ENCODE results near the gene SURF2. TPM values are rescaled to one million over a fixed set of nuclear protein-coding genes. Genes with fewer than 3 reads are reported as not detected.
"Not testable (repeated sequence)": the region's sequence is repeated elsewhere in the genome, so short reads cannot be mapped to it uniquely, and the experiment has no call there.

Gene SURF2
- total RNA-seq, 1 donor from 2014 or later: 17.3 TPM

DNA sequence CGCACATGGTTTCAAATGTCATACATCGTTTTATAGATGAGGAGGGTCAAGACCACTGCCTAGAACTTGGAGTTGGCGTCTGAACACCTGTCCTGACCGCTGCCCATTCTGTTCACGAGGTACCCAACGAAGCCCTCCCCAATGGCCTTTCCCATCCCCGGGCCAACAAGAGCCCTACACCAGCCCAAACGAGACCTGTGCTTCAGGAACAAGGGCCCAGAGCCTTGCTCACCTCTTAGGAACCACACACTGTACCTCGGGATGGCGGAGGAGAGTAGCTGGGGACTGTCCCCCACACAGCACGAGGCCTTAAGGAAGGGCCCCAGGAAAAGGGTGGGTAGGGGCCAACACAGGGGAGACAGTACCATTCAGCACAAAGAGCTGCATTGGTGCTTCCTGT, 23.3 kb upstream of the SURF2 start:
- TF ChIP-seq, protein P1, sequence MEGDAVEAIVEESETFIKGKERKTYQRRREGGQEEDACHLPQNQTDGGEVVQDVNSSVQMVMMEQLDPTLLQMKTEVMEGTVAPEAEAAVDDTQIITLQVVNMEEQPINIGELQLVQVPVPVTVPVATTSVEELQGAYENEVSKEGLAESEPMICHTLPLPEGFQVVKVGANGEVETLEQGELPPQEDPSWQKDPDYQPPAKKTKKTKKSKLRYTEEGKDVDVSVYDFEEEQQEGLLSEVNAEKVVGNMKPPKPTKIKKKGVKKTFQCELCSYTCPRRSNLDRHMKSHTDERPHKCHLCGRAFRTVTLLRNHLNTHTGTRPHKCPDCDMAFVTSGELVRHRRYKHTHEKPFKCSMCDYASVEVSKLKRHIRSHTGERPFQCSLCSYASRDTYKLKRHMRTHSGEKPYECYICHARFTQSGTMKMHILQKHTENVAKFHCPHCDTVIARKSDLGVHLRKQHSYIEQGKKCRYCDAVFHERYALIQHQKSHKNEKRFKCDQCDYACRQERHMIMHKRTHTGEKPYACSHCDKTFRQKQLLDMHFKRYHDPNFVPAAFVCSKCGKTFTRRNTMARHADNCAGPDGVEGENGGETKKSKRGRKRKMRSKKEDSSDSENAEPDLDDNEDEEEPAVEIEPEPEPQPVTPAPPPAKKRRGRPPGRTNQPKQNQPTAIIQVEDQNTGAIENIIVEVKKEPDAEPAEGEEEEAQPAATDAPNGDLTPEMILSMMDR (IDR thresholded peaks at IDR 0.05): no peak
- ATAC-seq (ENCODE audit: low read depth) (no peak), DNase-seq (no peak)
- CTCF ChIA-PET: no interaction called here
- peaks cover 62% of the 10 kb centered on the region for H3K36me3 Mint-ChIP-seq (ENCODE audit: low read depth)
- no peak overlapping the region for H3K27ac Mint-ChIP-seq
- H3K9me3 Mint-ChIP-seq: no peaks in the 10 kb centered on the region
- intact Hi-C loops (cut with micrococcal nuclease): loop anchor here (10.0 kb wide), 1 partner anchor 732 kb away; the partner anchor contains the start of gene BRD3
- peaks cover 36% of the 10 kb centered on the region for H3K4me1 Mint-ChIP-seq
- POLR2A ChIA-PET: interaction anchor here (0.6 to 4.6 kb wide), 2 partner anchors 15 to 32 kb away, joined by 3 to 32 read pairs; partner anchors contain the start of genes MED22 and RPL7A
- no peak overlapping the region for H3K4me3 Mint-ChIP-seq
- H3K27me3 Mint-ChIP-seq: no peaks in the 10 kb centered on the region

DNA sequence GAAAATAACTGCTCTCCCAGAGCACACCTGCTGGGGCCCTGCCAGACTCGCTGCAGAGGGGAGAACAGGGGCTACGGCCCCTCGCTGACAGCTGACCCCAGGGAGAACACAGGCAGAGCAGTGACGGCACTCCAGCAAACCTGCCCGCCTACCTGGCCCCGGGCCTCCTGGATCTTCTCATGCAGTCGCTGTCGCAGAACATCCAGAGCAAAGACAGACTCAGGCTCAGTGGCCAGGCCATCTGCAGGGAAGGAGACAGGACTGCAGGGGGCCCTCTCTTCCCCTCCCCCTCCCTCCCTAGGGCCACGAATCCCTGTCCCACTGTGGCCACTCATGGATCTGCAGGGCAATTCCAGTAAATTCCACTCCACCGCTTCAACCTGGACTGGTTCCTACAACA, 22.8 kb upstream of the SURF2 start:
- ATAC-seq (ENCODE audit: low read depth) (no peak), DNase-seq (peak; percentile 10)
- H3K36me3 Mint-ChIP-seq (ENCODE audit: low read depth): peaks cover 59% of the 10 kb centered on the region
- no peaks in the 10 kb centered on the region for H3K9me3 Mint-ChIP-seq
- no peak overlapping the region for H3K27ac Mint-ChIP-seq
- ChIA-PET POLR2A (interaction anchor here (0.6 to 4.6 kb wide), 2 partner anchors 14 to 31 kb away, joined by 3 to 32 read pairs; partner anchors contain the start of genes MED22 and RPL7A), CTCF (no interaction called here)
- H3K27me3 Mint-ChIP-seq: no peaks in the 10 kb centered on the region
- intact Hi-C loops (cut with micrococcal nuclease): loop anchor here (10.0 kb wide), 1 partner anchor 731 kb away; the partner anchor contains the start of gene BRD3
- no peak overlapping the region for H3K4me3 Mint-ChIP-seq
- peaks cover 36% of the 10 kb centered on the region for H3K4me1 Mint-ChIP-seq
- TF ChIP-seq, protein P1 (IDR thresholded peaks at IDR 0.05): no peak

DNA sequence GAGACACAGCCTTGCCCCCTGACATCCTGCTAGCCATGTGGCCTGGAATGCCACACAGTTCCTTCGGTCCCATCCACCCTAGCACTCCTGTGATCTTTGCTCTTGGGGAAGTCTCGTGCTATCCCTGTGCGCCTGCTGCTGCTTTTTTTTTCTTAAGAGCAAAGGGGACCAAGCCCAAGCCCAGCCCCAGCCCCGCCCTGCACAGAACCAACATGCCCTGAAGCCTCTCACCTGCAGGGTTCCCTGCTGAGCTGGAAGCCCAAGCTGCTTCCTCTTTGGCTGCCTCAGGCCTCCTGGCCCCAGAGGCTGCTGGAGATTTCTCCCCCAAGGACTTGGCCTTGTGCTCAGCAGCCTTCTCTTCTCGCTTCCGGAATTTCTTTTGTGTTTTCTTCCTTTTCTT, 22.2 kb upstream of the SURF2 start:
- TF ChIP-seq, protein P1 (IDR thresholded peaks at IDR 0.05): no peak
- H3K36me3 Mint-ChIP-seq (ENCODE audit: low read depth): peaks cover 59% of the 10 kb centered on the region
- H3K9me3 Mint-ChIP-seq: no peaks in the 10 kb centered on the region
- no peaks in the 10 kb centered on the region for H3K27me3 Mint-ChIP-seq
- POLR2A ChIA-PET: interaction anchor here (1.6 to 4.6 kb wide), 3 partner anchors 14 to 303 kb away, joined by 4 to 32 read pairs (median 4); partner anchors contain the start of genes GTF3C5, MED22 and RPL7A
- CTCF ChIA-PET: no interaction called here
- no peak overlapping the region for H3K27ac Mint-ChIP-seq
- peak overlapping the region; percentile 97 for H3K4me3 Mint-ChIP-seq
- intact Hi-C loops (cut with micrococcal nuclease): loop anchor here (10.0 kb wide), 1 partner anchor 731 kb away; the partner anchor contains the start of gene BRD3
- DNase-seq: peak; percentile 12
- ATAC-seq (ENCODE audit: low read depth): no peak
- peaks cover 38% of the 10 kb centered on the region for H3K4me1 Mint-ChIP-seq

DNA sequence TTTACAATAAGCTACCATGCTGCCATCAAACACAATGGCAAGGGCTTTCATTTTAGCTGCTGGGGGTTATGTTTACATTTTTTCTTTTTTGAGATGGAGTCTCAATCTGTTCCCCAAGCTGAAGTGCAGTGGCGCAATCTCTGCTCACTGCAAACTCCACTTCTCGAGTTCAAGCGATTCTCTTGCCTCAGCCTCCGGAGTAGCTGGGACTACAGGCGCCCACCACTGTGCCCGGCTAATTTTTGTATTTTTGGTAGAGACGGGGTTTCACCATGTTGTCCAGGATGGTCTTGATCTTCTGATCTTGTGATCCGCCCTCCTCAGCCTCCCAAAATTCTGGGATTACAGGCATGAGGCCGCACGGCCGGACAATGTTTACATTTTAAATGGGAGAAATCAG, 21.5 kb upstream of the SURF2 start:
- Mint-ChIP-seq H3K4me3 (peak overlapping the region; percentile 97), H3K4me1 (peaks cover 44% of the 10 kb centered on the region), H3K36me3 (ENCODE audit: low read depth) (peaks cover 64% of the 10 kb centered on the region)
- ATAC-seq (ENCODE audit: low read depth); H3K27ac Mint-ChIP-seq; CTCF ChIA-PET; H3K27me3 Mint-ChIP-seq; DNase-seq; H3K9me3 Mint-ChIP-seq: not testable (repeated sequence)
- POLR2A ChIA-PET: interaction anchor here (0.6 to 4.6 kb wide), 8 partner anchors 9 to 304 kb away, joined by 3 to 32 read pairs (median 4); partner anchors contain the start of genes GTF3C5, MED22 and RPL7A
- intact Hi-C loops (cut with micrococcal nuclease): loop anchor here (10.0 kb wide), 1 partner anchor 730 kb away; the partner anchor contains the start of gene BRD3

DNA sequence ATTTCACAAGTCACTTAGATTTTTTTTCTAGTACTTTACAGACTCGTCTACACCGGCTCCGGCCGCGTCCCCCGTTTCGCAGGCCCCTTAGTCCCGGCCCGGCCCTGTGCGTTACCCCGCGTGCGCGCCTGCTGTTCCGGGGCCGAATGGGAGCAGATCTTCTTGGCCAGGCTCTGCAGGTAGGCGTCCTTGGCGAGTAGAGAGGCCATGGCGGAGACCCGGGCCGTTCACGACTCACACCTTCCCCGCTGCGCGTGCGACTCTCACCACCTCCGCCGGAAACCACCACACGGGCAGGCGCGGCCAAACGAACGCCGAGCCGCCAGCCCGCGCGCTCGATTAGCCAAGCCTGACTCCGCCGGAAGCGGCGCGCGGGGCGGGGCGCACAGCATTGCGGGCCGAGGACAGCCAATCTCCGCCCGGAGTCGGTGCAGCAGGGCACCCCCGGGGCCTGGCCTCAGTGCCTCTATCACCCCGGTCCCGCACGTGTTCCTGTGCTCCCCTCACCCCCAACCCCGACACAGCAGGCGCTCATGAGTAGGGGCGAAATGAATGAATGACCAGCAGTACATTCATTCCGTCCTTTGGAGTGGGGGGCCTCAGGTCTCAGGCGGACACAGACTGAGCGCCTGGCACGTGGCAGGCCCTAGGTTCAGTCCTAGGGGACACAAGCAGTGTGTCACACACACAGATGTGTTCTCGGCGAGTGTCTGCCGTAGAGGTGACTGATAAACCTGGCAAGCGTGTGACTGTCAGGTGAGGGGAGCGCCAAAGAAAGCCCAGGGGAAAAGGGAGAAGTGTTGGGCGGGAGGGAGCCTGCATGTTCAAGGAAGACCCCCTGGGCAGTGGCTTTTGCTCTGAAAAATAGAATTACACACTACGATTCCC, 20.2 kb upstream of the SURF2 start, which contains the start of gene SURF6:
TSS of gene SURF6 (minus strand) at position 265 of the 888 bp plus-strand sequence. CDS start at position 209, 56 bp downstream.
- peak; percentile 94 for DNase-seq
- peak; percentile 93 for ATAC-seq (ENCODE audit: low read depth)
- H3K27ac Mint-ChIP-seq: peak within 1 kb of the TSS; percentile 92
- H3K9me3 Mint-ChIP-seq: no peaks in the 10 kb centered on the region
- H3K4me1 Mint-ChIP-seq: peaks cover 57% of the 10 kb centered on the region
- peaks cover 65% of the 10 kb centered on the region for H3K36me3 Mint-ChIP-seq (ENCODE audit: low read depth)
- intact Hi-C loops (cut with micrococcal nuclease): loop anchor here (1.0 to 10.0 kb wide), 6 partner anchors 12 to 729 kb away; partner anchors contain the start of genes BRD3, CACFD1, MED22 and REXO4
- ChIA-PET POLR2A (interaction anchor here (0.6 to 4.6 kb wide), 6 partner anchors 12 to 172 kb away, joined by 3 to 32 read pairs (median 4); partner anchors contain the start of genes MED22 and RPL7A), CTCF (interaction anchor here (0.6 kb wide), 1 partner anchor 706 kb away, joined by 3 read pairs; no protein-coding TSS in a partner anchor)
- TF ChIP-seq, protein P1 (IDR thresholded peaks at IDR 0.05): no peak
- peak within 1 kb of the TSS; percentile 97 for H3K4me3 Mint-ChIP-seq
- H3K27me3 Mint-ChIP-seq: no peaks in the 10 kb centered on the region
